T-cell (primary cell): ENCODE measurements around the gene E2F3. TPM values are rescaled to one million over a fixed set of nuclear protein-coding genes. Genes with fewer than 3 reads are reported as not detected.

ENCODE experiments used
- ATAC-seq, 4 experiments: fragments of 200-7000 bp in 3 of 4; fragments of 150-1000 bp in 1 of 4; cut with Tn5 transposase; replicated peaks in 1 of 4; 1 replicate in 3 of 4; 2 replicates in 1 of 4; pipeline ENCODE4 v1.10.0; 2021; ENCODE audit warnings: moderate library complexity in 3 of 4, mild to moderate bottlenecking in 2 of 4, moderate number of reproducible peaks in 1 of 4
- CTCF ChIA-PET, 2 donors: fragments of 300-600 bp; sonication (Branson Sonifier 250); formaldehyde crosslinking; loops; one replicate each; lab custom pipeline; 2022; ENCODE audit warnings: antibody characterized with exemption in 2 of 2; lab: Charles Lee
- POLR2A ChIA-PET, 2 donors: fragments of 300-600 bp; sonication (Branson Sonifier 250); formaldehyde crosslinking; loops; one replicate each; lab custom pipeline; 2022; ENCODE audit warnings: antibody characterized with exemption in 2 of 2; lab: Charles Lee
- DNase-seq, 35 experiments: peaks; one replicate each; pipeline versions ENCODE4 v3.0.0 to v3.0.0-alpha.2; 2013 to 2023
- H3K27ac ChIP-seq: one replicate; pipeline ENCODE4 v1.5.1; 2013; ENCODE audit warnings: low read length
- H3K27me3 ChIP-seq, 2 experiments: replicated peaks in 1 of 2; 1 replicate in 1 of 2; 2 replicates in 1 of 2; pipeline versions ENCODE4 v1.6.1 to v1.7.0; 2013; ENCODE audit warnings: low read length in 1 of 2, mixed read lengths in 1 of 2; ENCODE audit not compliant: control insufficient read depth in 2 of 2, insufficient read depth in 2 of 2; ENCODE audit errors: extremely low read depth in 1 of 2
- H3K36me3 ChIP-seq, 2 donors: 1 replicate in 1 of 2; 2 replicates in 1 of 2; pipeline versions ENCODE4 v1.6.1 to v1.7.0; 2013; ENCODE audit warnings: low read length in 1 of 2; ENCODE audit not compliant: control insufficient read depth in 2 of 2, insufficient read depth in 1 of 2; ENCODE audit errors: extremely low read depth in 1 of 2
- H3K4me1 ChIP-seq, 2 experiments: 1 replicate in 1 of 2; 2 replicates in 1 of 2; pipeline versions ENCODE4 v1.6.1 to v1.7.0; 2013; ENCODE audit warnings: low read length in 2 of 2, mixed read lengths in 1 of 2; ENCODE audit not compliant: insufficient read depth in 2 of 2, control insufficient read depth in 1 of 2; ENCODE audit errors: extremely low read depth in 1 of 2
- H3K4me3 ChIP-seq, 2 donors: 1 replicate in 1 of 2; 2 replicates in 1 of 2; pipeline versions ENCODE4 v1.5.1 to v1.7.0; 2013; ENCODE audit warnings: mild to moderate bottlenecking in 2 of 2, low read length in 1 of 2, moderate library complexity in 1 of 2; ENCODE audit not compliant: control insufficient read depth in 1 of 2; ENCODE audit errors: extremely low read depth in 1 of 2
- H3K9me3 ChIP-seq: 2 replicates; pipeline ENCODE4 v1.7.0; 2013
- H3K27ac Mint-ChIP-seq, 2 donors: one replicate each; pipeline ENCODE4 v1.8.0; 2020 to 2021; ENCODE audit warnings: mild to moderate bottlenecking in 2 of 2, mixed read lengths in 2 of 2
- H3K27me3 Mint-ChIP-seq, 2 donors: one replicate each; pipeline ENCODE4 v1.8.0; 2021 to 2022; ENCODE audit warnings: mixed read lengths in 2 of 2
- H3K36me3 Mint-ChIP-seq: one replicate; pipeline ENCODE4 v1.8.0; 2021; ENCODE audit warnings: mixed read lengths
- H3K4me1 Mint-ChIP-seq, 3 donors: one replicate each; pipeline ENCODE4 v1.8.0; 2020 to 2022; ENCODE audit warnings: mixed read lengths in 3 of 3, mild to moderate bottlenecking in 1 of 3
- H3K4me3 Mint-ChIP-seq, 3 donors: one replicate each; pipeline ENCODE4 v1.8.0; 2020 to 2022; ENCODE audit warnings: mild to moderate bottlenecking in 3 of 3, mixed read lengths in 3 of 3, moderate library complexity in 3 of 3
- H3K9me3 Mint-ChIP-seq, 3 donors: one replicate each; pipeline ENCODE4 v1.8.0; 2020 to 2022; ENCODE audit warnings: mixed read lengths in 3 of 3
- WGBS: methylation state at CpG from one replicate; pipeline ENCODE4 v1.1.5; 2013; ENCODE audit warnings: missing lambda C conversion rate; ENCODE audit not compliant: insufficient coverage; 5-methylcytosine and 5-hydroxymethylcytosine counted together
- total RNA-seq, 35 experiments: library from RNA in 6 of 35; stranded (reverse) in 6 of 35; fragments of 120-200 nt in 1 of 35; gene quantifications; one replicate each; pipeline versions ENCODE4 v1.2.1 to v1.2.4 and lab custom pipeline; 2013 to 2026

The E2F3 gene
- total RNA-seq, 5 donors from 2014 or later (not counting 1 experiment from before 2014, with no cell fraction given): 9.6 to 28.2 (median 23.1) TPM

GRCh38 chr6:20476501-20477043 lies 74.9 kb downstream of the E2F3 start:
- Mint-ChIP-seq H3K9me3 (no peaks in the 10 kb centered on the region), H3K36me3 (peaks cover 27% of the 10 kb centered on the region), H3K27ac (no peak overlapping the region), H3K4me1 (peaks cover 0 to 2% (median 0%) of the 10 kb centered on the region in 3 donors), H3K4me3 (no peak overlapping the region), H3K27me3 (no peaks in the 10 kb centered on the region)
- POLR2A ChIA-PET: no interaction called here
- Histone ChIP-seq H3K4me1 (no peaks in the 10 kb centered on the region), H3K27me3 (no peaks in the 10 kb centered on the region), H3K4me3 (no peak overlapping the region), H3K9me3 (no peaks in the 10 kb centered on the region), H3K36me3 (peaks cover 5 to 20% of the 10 kb centered on the region in 2 donors), H3K27ac (no peak overlapping the region)
- WGBS: 100% methylated on average over 4 of the region's 6 CpGs
- CTCF ChIA-PET: interaction anchor here in 1 of 2 donors (0.7 kb wide), 1 partner anchor 1108 kb away, joined by 4 read pairs; no protein-coding TSS in a partner anchor
- DNase-seq (no peak), ATAC-seq (no peak)

- no peaks in the 10 kb centered on the region for H3K9me3 ChIP-seq
- Mint-ChIP-seq H3K27ac (no peak overlapping the region), H3K27me3 (no peaks in the 10 kb centered on the region), H3K9me3 (no peaks in the 10 kb centered on the region), H3K36me3 (peaks cover 33% of the 10 kb centered on the region), H3K4me1 (peaks cover 0 to 2% (median 0%) of the 10 kb centered on the region in 3 donors), H3K4me3 (no peak overlapping the region)
- DNase-seq (no peak), ATAC-seq (no peak)
- ChIA-PET POLR2A (no interaction called here), CTCF (no interaction called here)
- no peaks in the 10 kb centered on the region for H3K4me1 ChIP-seq
- WGBS: no CpG with 5 or more reads among the region's 2 CpGs
- no peak overlapping the region for H3K27ac ChIP-seq
- H3K36me3 ChIP-seq: peaks cover 5 to 25% of the 10 kb centered on the region in 2 donors
- no peaks in the 10 kb centered on the region for H3K27me3 ChIP-seq
- no peak overlapping the region for H3K4me3 ChIP-seq
Measured at GRCh38 chr6:20477485-20477884, 75.8 kb downstream of the E2F3 start.

GRCh38 chr6:20479060-20479459 lies 77.4 kb downstream of the E2F3 start:
- no peaks in the 10 kb centered on the region for H3K4me1 ChIP-seq

GRCh38 chr6:20479526-20479925 lies 77.8 kb downstream of the E2F3 start:
- H3K9me3 Mint-ChIP-seq: no peaks in the 10 kb centered on the region
- H3K27ac Mint-ChIP-seq: no peak overlapping the region
- Histone ChIP-seq H3K4me3 (no peak overlapping the region), H3K4me1 (no peaks in the 10 kb centered on the region), H3K9me3 (no peaks in the 10 kb centered on the region), H3K27me3 (no peaks in the 10 kb centered on the region), H3K36me3 (peaks cover 5 to 35% of the 10 kb centered on the region in 2 donors), H3K27ac (no peak overlapping the region)
- 100% methylated on average over 6 of the region's 9 CpGs for WGBS
- DNase-seq (no peak), ATAC-seq (no peak)
- no peaks in the 10 kb centered on the region for H3K27me3 Mint-ChIP-seq
- CTCF ChIA-PET: no interaction called here
- H3K4me3 Mint-ChIP-seq: no peak overlapping the region
- peaks cover 50% of the 10 kb centered on the region for H3K36me3 Mint-ChIP-seq
- H3K4me1 Mint-ChIP-seq: no peaks in the 10 kb centered on the region
- POLR2A ChIA-PET: no interaction called here

More at GRCh38 chr6:20479060-20479459, 77.4 kb downstream of the E2F3 start:
- no peak overlapping the region for H3K4me3 ChIP-seq
- H3K9me3 Mint-ChIP-seq: no peaks in the 10 kb centered on the region
- no peak overlapping the region for H3K4me3 Mint-ChIP-seq
- POLR2A ChIA-PET: no interaction called here
- no peaks in the 10 kb centered on the region for H3K27me3 ChIP-seq
- no peak overlapping the region for H3K27ac ChIP-seq
- CTCF ChIA-PET: no interaction called here
- WGBS: 90% methylated on average over 2 of the region's 5 CpGs
- H3K4me1 Mint-ChIP-seq: peaks cover 0 to 2% (median 0%) of the 10 kb centered on the region in 3 donors
- ATAC-seq (no peak), DNase-seq (no peak)
- peaks cover 5 to 31% of the 10 kb centered on the region in 2 donors for H3K36me3 ChIP-seq
- H3K27me3 Mint-ChIP-seq: no peaks in the 10 kb centered on the region
- peaks cover 48% of the 10 kb centered on the region for H3K36me3 Mint-ChIP-seq
- H3K27ac Mint-ChIP-seq: no peak overlapping the region
- H3K9me3 ChIP-seq: no peaks in the 10 kb centered on the region

- H3K27me3 Mint-ChIP-seq: no peaks in the 10 kb centered on the region
- no peaks in the 10 kb centered on the region for H3K4me1 ChIP-seq
- no peak overlapping the region for H3K4me3 ChIP-seq
- no peaks in the 10 kb centered on the region for H3K4me1 Mint-ChIP-seq
- peaks cover 5 to 46% of the 10 kb centered on the region in 2 donors for H3K36me3 ChIP-seq
- H3K27ac Mint-ChIP-seq: no peak overlapping the region
- H3K9me3 Mint-ChIP-seq: no peaks in the 10 kb centered on the region
- peaks cover 51% of the 10 kb centered on the region for H3K36me3 Mint-ChIP-seq
- H3K4me3 Mint-ChIP-seq: no peak overlapping the region
- WGBS: 66% methylated on average over 2 of the region's 8 CpGs
- no peak overlapping the region for H3K27ac ChIP-seq
- ChIA-PET CTCF (no interaction called here), POLR2A (no interaction called here)
- H3K27me3 ChIP-seq: no peaks in the 10 kb centered on the region
- no peaks in the 10 kb centered on the region for H3K9me3 ChIP-seq
- DNase-seq (no peak), ATAC-seq (no peak)
Measured at GRCh38 chr6:20481281-20481680, 79.6 kb downstream of the E2F3 start.

GRCh38 chr6:20483887-20484497 lies 82.3 kb downstream of the E2F3 start:
- no peak overlapping the region for H3K27ac ChIP-seq
- no peak overlapping the region for H3K4me3 ChIP-seq
- ChIA-PET CTCF (interaction anchor here (0.8 to 1.3 kb wide), 2 partner anchors 79 to 80 kb away, joined by 3 to 4 read pairs; no protein-coding TSS in a partner anchor), POLR2A (interaction anchor here in 1 of 2 donors (0.7 kb wide), 1 partner anchor 65 kb away, joined by 9 read pairs; no protein-coding TSS in a partner anchor)
- DNase-seq: no peak
- H3K9me3 Mint-ChIP-seq: no peaks in the 10 kb centered on the region
- no peaks in the 10 kb centered on the region for H3K27me3 ChIP-seq
- whole genome bisulfite sequencing: 93% methylated on average over 3 of the region's 5 CpGs
- no peaks in the 10 kb centered on the region for H3K4me1 Mint-ChIP-seq
- no peaks in the 10 kb centered on the region for H3K9me3 ChIP-seq
- no peak overlapping the region for H3K27ac Mint-ChIP-seq
- H3K36me3 ChIP-seq: peaks cover 2 to 63% of the 10 kb centered on the region in 2 donors
- H3K27me3 Mint-ChIP-seq: no peaks in the 10 kb centered on the region
- H3K36me3 Mint-ChIP-seq: peaks cover 68% of the 10 kb centered on the region
- ATAC-seq: no peak
- no peak overlapping the region for H3K4me3 Mint-ChIP-seq
- H3K4me1 ChIP-seq: no peaks in the 10 kb centered on the region
